Activated CD8-positive, alpha-beta memory T cell treated with anti-CD3 and anti-CD28 coated beads for 36 hours (primary cell): ENCODE measurements around the gene TRDN. TPM values are rescaled to one million over a fixed set of nuclear protein-coding genes. Genes with fewer than 3 reads are reported as not detected.

Experiments used
- CTCF ChIA-PET: fragments of 350-600 bp; sonication (Branson Sonifier 250); formaldehyde crosslinking; loops from one replicate; lab custom pipeline; 2021; ENCODE audit warnings: antibody characterized with exemption; lab: Charles Lee
- POLR2A ChIA-PET: fragments of 350-600 bp; sonication (Branson Sonifier 250); formaldehyde crosslinking; loops from one replicate; lab custom pipeline; 2021; ENCODE audit warnings: antibody characterized with exemption; lab: Charles Lee
- total RNA-seq, 2 experiments: library from RNA; stranded (reverse); gene quantifications; one replicate each; pipeline ENCODE4 v1.2.3, GENCODE V29; 2021

The TRDN gene, protein sequence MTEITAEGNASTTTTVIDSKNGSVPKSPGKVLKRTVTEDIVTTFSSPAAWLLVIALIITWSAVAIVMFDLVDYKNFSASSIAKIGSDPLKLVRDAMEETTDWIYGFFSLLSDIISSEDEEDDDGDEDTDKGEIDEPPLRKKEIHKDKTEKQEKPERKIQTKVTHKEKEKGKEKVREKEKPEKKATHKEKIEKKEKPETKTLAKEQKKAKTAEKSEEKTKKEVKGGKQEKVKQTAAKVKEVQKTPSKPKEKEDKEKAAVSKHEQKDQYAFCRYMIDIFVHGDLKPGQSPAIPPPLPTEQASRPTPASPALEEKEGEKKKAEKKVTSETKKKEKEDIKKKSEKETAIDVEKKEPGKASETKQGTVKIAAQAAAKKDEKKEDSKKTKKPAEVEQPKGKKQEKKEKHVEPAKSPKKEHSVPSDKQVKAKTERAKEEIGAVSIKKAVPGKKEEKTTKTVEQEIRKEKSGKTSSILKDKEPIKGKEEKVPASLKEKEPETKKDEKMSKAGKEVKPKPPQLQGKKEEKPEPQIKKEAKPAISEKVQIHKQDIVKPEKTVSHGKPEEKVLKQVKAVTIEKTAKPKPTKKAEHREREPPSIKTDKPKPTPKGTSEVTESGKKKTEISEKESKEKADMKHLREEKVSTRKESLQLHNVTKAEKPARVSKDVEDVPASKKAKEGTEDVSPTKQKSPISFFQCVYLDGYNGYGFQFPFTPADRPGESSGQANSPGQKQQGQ
- total RNA-seq: not detected

DNA sequence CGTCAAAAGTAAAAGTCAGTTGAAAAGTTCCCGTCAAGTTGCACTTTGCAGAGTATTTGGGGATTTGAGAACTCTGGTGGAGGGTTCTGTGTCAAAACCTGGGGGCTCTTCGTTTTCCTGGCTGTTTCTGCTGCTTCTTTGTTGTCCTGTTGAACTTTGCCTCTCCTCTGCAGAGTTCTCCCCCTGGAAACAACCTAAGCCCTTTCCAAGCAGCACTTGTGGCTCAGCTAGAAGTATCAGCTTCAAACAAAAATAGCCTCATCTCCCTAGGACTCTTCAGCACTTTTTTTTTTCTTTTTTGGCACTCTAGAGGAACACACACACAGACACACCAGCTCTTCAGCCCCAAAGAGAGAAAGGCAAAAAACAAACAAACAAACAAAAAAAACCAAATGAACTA lies at the start of gene TRDN:
Gene TRDN (minus strand): TSS at position 169 of the 400 bp plus-strand sequence. CDS start 175 bp downstream, outside the sequence.
- ChIA-PET CTCF (no interaction called here), POLR2A (no interaction called here)

DNA sequence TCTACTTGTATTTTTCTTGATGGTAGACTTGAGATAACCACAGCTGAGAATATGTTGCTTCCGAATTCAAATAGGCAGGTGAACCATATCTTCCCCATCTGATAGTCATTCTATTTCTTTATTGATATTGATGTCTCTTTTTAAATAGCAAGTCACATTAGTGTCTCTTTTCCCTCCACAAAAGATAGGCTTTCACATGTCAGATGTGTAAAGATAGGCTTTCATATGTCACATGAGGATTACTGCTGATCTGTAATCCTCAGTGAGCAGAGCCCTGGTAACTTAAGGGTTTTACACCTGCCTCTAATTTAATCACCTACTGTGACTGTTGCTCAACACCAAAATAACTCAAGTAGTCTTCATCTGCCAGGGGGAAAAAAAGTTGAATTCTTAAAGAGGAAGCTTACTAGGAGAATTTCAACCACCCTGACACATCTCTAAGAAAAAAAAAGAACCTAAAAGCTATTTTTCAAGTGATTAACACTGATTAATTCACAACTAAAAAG lies 45.3 kb upstream of the TRDN start:
- ChIA-PET POLR2A (no interaction called here), CTCF (no interaction called here)

DNA sequence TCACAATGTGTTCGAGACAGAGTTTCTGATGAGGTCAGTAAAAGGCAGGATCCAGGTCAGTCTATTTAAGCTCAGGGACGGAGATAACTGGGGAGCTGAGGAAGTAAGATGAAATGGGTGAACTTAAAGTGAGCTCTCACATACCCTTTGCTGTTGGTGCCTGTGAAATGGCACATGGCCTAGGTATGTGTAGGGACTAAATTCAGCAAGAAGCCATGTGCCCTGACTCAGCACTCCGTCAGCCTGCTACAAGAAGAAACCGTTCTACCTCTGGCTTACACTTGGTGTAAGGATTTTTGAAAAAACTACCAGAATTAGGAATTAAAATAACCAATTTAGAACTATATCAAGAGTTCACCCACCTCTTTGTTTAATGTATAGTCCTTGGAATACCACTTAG lies 41.1 kb upstream of the TRDN start:
- CTCF ChIA-PET: no interaction called here
- POLR2A ChIA-PET: no interaction called here

DNA sequence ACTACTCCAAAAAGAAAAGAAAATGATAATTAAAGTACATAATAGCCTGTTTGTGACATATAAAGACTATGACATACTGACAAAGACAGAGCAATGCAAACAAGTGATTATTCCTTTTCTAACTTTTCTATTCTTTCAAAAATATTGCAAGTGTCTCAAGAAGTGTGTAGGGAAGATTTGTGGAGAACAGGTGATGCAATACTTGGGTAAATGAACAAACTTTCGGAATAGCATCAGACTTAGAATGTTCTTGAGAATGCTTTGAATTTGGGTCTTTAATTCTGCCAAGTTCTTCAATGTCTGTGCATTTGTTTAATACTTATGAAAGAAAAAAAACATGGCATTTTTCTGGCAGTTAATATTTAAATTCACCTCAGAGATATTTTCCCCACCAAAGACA lies 40.0 kb upstream of the TRDN start:
- POLR2A ChIA-PET: no interaction called here
- CTCF ChIA-PET: no interaction called here

DNA sequence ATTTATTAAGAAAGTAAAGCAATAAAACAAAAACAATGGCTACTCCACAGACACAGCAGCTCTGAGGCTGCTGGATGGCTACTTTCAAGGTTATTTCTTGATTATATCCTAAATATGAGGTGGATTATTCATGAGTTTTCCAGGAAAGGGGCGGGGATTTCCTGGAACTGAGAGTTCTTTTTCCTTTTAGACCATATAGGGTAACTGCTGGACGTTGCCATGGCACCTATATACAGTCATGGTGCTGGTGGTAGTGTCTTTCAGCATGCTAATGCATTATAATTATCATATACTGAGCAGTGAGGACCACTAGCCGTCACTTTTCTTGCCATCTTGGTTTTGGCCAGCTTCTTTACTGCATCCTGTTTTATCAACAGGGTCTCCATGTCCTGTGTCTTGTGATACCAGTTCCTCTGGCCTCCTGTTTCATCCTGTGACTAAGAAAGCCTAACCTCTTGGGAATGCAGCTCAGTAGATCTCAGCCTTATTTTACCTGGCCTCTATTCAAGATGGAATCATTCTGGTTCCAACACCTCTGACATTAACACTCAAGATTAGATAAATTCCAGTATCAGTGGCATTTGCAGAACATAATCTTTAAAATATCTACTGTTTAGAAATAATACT lies 32.3 kb upstream of the TRDN start:
- POLR2A ChIA-PET: no interaction called here
- CTCF ChIA-PET: no interaction called here

DNA sequence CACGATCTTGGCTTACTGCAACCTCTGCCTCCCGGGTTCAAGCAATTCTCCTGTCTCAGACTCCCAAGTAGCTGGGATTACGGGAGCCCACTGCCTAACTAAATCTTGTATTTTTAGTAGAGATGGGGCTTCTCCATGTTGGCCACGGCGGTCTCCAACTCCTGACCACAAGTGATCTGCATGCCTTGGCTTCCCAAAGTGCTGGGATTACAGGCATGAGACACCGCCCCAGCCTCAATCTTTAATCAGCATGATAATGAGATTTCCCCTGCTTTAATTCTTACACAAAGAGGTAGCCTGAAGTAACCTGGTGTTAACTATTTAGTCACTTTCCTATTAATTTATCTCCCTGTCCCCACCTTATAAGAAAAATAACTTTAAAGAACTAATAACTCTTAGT lies 31.3 kb upstream of the TRDN start:
- ChIA-PET POLR2A (no interaction called here), CTCF (no interaction called here)

DNA sequence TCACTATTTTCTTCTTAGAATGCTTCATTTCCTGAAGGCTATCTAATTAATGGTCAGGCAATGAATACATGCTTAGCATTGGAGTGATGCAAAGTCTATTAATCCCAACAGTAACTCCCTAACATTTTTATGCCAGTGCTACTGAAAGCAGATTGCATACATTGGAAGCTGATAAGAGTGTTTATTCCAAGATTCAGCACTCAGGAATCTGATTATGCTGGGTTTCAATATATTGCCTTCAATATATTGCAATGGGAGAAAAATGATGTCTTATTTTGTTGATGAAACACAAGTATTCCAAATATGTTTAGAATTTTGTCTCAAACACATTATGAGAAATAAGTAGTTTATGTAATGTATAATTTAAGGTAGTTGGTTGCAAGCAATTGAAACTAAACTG lies 26.7 kb upstream of the TRDN start:
- ChIA-PET CTCF (no interaction called here), POLR2A (no interaction called here)

DNA sequence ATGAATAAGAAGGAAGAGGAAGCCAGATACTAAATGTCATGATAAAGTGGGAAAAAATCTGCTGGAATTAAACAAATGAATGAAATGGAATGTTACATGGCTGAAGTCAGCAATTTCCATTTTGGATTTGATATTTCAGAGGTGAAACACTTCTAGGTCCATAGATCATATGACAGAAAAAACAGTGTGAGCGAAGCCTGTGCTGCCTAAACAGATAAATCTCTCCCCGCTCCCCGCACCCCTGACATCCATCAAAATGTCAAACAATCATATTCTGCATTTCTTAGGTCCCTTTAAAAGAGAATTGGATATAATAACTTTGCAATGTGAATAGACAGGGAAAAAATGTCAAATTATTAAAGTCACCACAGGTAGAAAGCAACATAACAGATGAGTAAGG lies 26.0 kb upstream of the TRDN start:
- CTCF ChIA-PET: no interaction called here
- POLR2A ChIA-PET: no interaction called here

DNA sequence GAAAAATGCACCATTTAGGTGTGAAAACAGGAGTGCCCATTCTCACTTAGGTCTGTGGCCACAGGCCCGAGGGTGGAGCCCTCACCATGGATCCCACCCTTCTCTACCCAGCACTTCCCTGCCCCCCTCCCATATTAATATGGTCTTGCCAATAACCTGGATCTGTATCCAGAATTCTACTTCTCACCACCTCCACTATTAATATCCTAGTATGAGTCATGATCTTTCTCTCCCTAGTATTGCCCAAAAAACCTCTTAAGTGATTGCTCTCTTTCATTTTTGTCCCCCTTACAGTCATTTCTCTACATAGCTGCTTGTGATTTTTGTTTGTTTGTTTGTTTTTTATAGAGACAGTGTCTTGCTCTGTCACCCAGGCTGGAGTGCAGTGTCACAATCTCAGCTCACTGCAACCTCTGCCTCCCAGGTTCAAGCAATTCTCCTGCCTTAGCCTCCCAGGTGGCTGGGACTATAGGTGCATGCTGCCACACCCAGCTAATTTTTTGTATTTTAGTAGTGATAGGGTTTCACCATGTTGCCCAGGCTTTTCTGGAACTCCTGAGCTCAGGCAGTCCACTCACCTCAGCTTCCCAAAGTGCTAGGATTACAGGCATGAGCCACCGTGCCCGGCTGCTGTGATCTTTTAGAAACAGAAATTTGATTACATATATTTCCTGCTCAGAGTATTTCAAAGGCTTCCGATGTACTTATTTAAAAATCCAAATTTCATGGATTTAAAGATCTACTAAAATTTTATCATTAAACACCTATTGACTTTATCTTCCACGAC lies 24.5 kb upstream of the TRDN start:
- CTCF ChIA-PET: no interaction called here
- POLR2A ChIA-PET: no interaction called here

DNA sequence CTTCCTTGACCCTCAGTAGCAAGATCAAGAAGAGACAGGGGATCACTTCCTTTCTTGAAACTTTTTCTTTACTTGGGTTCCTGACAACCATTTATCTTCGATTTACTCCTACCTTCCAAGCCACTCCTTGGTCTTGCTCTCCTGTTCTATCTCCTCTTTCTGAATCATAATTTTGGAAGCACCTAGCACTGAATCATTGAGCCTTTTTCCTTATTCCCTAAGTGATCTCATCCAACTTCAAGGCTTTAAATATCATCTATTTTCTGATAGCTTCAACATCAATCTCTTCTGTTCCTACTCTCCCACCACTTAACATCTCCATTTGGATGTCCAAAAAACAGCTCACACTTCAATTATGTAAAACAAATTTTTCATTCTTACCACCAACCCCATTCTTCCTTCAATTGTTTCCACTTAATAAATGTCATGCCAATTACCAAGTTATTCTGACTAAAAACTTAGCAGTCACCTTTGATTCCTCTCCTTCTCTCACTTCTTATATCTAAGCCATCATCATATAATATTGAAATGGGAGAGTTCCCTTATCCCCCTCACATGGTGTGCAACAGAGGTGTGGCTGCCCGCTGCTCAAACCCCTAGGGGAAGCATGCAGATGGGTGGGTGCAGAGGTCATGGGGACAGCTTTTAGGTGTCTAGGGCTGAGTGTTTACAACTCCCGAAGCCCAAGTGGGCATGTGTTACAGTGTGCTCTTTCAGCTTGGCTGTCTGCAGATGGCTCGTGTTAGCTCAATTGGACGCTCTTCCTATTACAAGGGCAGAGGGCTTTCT lies 23.4 kb upstream of the TRDN start:
- ChIA-PET POLR2A (no interaction called here), CTCF (no interaction called here)

DNA sequence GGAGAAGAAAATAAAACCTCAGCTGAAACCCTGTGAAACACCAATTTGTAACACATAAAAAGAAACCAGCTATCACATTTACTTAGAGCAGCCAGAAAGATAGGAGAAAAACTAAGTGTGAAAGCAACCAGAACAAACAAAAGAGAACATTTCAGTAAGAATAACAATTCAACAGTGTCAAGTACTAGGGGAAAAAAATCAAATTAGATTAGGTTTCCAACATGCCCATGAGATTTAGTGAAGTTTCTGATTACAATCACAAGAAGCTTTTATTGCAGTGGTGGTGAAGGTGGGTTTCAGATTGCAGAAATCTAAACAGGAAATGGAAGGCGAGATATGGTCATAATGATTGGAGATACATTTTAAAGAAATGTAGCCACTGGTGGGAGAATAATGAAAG lies 22.1 kb upstream of the TRDN start:
- CTCF ChIA-PET: no interaction called here
- POLR2A ChIA-PET: no interaction called here

DNA sequence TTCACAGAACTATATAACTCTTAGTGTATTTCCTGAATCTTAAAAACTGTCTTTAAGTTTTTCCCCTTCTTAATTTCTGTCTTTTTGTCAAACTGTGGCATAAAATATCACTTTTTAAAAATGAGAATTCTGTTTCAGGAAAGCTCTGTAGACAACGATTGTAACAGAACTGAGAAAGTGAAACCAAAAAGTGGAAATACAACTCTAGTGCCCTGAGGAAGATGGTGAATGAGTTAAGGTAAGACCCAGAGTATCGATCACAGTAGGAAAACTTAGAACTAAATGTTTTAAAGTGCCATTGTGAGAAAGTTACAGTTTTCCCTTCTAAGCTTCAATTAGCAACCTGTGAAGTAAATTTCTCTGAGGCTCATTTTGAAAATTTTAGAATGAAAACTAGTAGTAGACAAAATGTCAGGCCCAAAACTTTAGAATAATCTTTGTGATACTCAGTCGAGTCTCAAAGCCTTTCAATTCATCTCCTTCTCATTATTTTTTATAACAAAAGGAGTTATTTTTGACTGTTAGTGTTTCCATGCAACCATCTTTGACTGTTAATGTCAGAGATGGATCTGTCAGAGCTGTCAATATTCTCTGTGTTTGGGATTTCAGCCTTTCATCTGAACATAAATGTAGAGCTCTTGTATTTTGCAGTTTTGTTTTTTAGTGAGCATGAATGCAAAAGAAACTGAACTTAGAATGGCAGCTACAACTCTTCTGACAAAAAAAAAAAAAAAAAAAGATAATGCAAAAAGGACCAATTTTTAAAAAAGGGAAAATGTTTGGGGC lies 19.0 kb upstream of the TRDN start:
- POLR2A ChIA-PET: no interaction called here
- CTCF ChIA-PET: no interaction called here

DNA sequence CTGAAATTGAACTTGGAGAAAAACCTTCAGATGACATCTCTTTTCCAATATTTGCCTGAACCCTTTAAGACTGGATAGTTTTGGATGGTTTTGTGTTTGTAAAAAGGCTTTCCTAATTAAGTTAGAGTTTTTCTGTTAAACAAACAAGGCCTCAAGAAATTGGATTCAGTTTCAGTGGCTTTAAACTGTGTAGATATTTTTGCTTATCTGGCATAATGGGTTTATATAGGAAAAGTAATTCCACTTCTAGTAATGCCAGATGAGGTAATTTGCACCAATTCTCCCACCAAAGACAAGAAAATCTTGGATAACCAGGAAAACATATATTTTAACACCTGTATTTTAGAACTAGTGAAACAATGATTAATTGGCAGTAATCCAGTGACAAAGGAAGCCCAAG lies 12.0 kb upstream of the TRDN start:
- CTCF ChIA-PET: no interaction called here
- POLR2A ChIA-PET: no interaction called here

DNA sequence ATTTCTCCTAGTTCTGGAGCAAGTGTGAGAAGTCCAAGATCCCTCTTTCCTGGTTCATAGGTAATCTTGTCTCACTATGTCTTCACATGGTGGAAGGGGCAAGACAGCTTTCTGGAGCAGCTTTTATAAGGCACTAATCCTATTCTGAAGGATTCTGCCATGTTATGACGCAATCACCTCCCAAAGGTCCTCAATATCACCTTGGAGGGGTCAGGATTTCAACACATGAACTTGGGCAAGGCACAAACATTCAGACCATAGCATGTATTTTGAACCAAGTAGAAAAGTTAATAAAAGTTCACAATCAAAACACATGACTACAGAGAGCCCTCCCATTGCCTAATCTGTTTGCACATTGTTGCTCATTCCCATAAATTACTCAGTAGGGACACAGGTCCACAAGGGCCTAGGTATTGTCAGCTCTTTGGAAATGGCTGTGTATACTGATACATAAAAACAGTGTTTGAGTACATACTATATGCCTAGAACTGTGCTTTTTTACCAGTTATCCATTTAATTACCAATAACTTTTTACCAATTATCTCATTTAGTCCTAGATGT lies 11.3 kb upstream of the TRDN start:
- ChIA-PET CTCF (no interaction called here), POLR2A (no interaction called here)

DNA sequence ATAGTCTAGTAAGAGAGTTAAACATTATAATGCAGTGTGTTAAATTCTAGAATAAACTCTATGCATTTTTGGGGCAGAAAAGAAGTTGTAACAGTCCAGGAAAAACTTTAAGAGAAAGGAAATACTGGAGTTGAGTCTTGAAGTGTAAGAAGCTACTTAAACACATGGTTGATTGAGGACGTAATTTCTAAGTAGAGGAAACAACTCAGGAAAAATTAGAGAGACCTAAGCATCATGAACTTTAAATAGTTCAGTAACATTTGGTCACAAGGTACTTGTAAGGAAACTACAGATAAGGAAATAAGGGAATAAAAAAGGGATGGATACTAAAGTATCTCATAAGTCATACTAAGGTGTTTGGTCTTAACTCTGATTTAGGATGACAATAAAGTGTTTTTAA lies 4.7 kb upstream of the TRDN start:
- CTCF ChIA-PET: no interaction called here
- POLR2A ChIA-PET: no interaction called here

DNA sequence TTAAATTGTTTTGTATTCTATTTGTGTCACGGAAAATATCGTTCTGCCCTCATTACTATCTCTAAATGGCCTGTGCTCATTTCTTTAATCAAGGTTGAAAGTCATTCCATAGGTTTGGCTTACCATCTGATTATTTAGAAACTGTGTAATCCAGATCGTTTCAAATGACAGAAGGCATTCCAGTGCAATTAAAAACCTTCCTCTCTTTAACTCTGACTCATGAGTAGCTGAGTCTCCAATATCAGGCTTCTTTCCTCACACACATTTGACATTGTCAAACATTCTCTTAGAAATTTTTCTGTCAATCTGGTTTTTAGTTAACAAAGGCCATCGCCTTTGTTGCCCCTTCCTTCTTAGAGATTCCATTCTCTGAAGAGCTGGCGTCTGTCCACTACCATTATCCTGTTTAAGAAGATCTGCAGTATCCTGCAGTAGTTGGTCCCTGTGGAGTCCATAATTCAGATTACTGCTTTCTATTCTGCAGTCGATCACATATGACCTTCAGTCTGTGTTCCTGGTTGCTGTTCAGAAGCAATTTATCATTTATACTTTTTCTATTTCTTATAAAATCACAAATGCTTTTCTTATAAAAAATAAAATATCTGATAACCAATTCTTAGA lies 3.9 kb upstream of the TRDN start:
- POLR2A ChIA-PET: no interaction called here
- CTCF ChIA-PET: no interaction called here

DNA sequence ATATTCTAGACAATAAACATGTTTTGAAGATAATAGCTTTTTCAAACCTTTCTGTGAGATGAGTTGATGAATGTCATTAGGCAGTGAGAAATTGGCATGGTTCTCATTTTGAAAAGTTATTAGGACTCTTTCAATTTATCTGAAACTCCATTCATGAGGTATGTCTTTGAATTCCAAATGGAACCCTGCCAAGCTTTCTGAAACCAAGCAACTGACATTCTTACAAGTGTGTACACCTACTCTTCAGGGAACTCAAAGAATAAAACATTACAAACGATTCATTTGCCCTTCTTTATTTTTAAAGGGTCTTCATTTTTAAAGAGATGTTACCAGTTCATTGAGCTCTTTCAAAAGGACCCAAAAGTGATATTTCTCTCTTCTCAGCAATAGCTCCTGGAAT lies 2.1 kb upstream of the TRDN start:
- ChIA-PET CTCF (no interaction called here), POLR2A (no interaction called here)

DNA sequence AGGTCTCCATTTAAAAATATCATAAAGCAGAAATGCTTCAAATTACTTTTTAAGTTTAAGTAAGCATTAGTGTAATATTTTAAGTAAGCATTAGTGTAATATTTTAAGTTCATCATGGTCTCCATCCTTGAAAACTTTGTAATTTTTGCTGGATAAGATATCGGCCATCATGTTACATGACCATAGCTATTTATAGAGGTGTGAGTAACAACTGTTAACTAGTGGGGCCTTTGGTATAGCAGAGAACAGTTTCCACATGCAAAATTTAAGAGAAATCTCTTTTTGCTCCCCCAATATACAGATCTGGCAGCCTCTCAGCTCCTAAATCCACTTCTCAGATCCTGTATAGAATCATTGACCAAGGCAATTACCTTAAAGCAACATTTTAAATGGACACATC lies 468 bp downstream of the TRDN start:
- CTCF ChIA-PET: no interaction called here

More for the DNA sequence above, 468 bp downstream of the TRDN start:
- POLR2A ChIA-PET: no interaction called here
